Keratinocyte (primary cell): ENCODE data around the gene RBM19. TPM values are rescaled to one million over a fixed set of nuclear protein-coding genes. Genes with fewer than 3 reads are reported as not detected.

ENCODE experiments used
- DNase-seq: peaks from one replicate; pipeline ENCODE4 v3.0.0-alpha.2; 2011; ENCODE audit warnings: low read depth, missing footprints, low spot score
- FAIRE-seq: peaks from 2 replicates; lab custom pipeline; 2011; peaks lifted over from hg19 to GRCh38; lab: Jason Lieb, UNC
- H2AFZ ChIP-seq: 2 replicates; pipeline ENCODE4 v1.6.0; 2012; ENCODE audit warnings: low read length, control low read depth, inconsistent platforms; ENCODE audit not compliant: control insufficient read depth
- H3K27ac ChIP-seq: 2 replicates; pipeline ENCODE4 v1.5.1; 2011; ENCODE audit warnings: low read length; ENCODE audit not compliant: control insufficient read depth, insufficient read depth
- H3K27me3 ChIP-seq: 3 replicates; pipeline ENCODE4 v1.6.0; 2011; ENCODE audit warnings: low read length; ENCODE audit not compliant: control insufficient read depth, insufficient read depth; ENCODE audit errors: extremely low read depth
- H3K36me3 ChIP-seq, 2 experiments: 2 replicates in 1 of 2; 3 replicates in 1 of 2; pipeline ENCODE4 v1.5.1; 2011; ENCODE audit warnings: low read length in 2 of 2, mild to moderate bottlenecking in 1 of 2; ENCODE audit not compliant: control insufficient read depth in 2 of 2, insufficient read depth in 2 of 2; ENCODE audit errors: extremely low read depth in 1 of 2
- H3K4me1 ChIP-seq: 3 replicates; pipeline ENCODE4 v1.5.1; 2011; ENCODE audit warnings: low read length; ENCODE audit not compliant: control insufficient read depth, insufficient read depth; ENCODE audit errors: extremely low read depth
- H3K4me2 ChIP-seq: 3 replicates; pipeline ENCODE4 v1.6.0; 2011; ENCODE audit warnings: low read depth, low read length; ENCODE audit not compliant: control insufficient read depth, insufficient read depth; ENCODE audit errors: extremely low read depth
- H3K4me3 ChIP-seq, 3 experiments: fragments of 200-600 bp in 1 of 3; sonication (generic) in 1 of 3; 2 replicates in 2 of 3; 3 replicates in 1 of 3; pipeline ENCODE4 v1.5.1; 2011 to 2016; ENCODE audit warnings: low read length in 3 of 3, mild to moderate bottlenecking in 3 of 3, control low read depth in 2 of 3, inconsistent platforms in 1 of 3, low read depth in 1 of 3, mixed read lengths in 1 of 3, mixed run types in 1 of 3, moderate library complexity in 1 of 3; ENCODE audit not compliant: control insufficient read depth in 2 of 3, insufficient read depth in 2 of 3; ENCODE audit errors: extremely low read depth in 1 of 3
- H3K79me2 ChIP-seq: 2 replicates; pipeline ENCODE4 v1.6.0; 2012; ENCODE audit warnings: low read length; ENCODE audit not compliant: control insufficient read depth, insufficient read depth
- H3K9ac ChIP-seq: 3 replicates; pipeline ENCODE4 v1.6.0; 2011; ENCODE audit warnings: low read length; ENCODE audit not compliant: control insufficient read depth, insufficient read depth; ENCODE audit errors: extremely low read depth
- H3K9me1 ChIP-seq: 3 replicates; pipeline ENCODE4 v1.6.0; 2011; ENCODE audit warnings: low read length; ENCODE audit not compliant: control insufficient read depth, insufficient read depth; ENCODE audit errors: extremely low read depth
- H3K9me3 ChIP-seq: 2 replicates; pipeline ENCODE4 v1.5.1; 2012; ENCODE audit warnings: low read depth, low read length; ENCODE audit not compliant: control insufficient read depth
- H4K20me1 ChIP-seq: 3 replicates; pipeline ENCODE4 v1.6.0; 2011; ENCODE audit warnings: low read length; ENCODE audit not compliant: control insufficient read depth, insufficient read depth; ENCODE audit errors: extremely low read depth
- CTCF ChIP-seq, 3 experiments: IDR thresholded peaks in 1 of 3; conservative IDR thresholded peaks in 1 of 3; optimal IDR thresholded peaks in 1 of 3; 2 replicates in 2 of 3; 3 replicates in 1 of 3; pipeline versions ENCODE3 to v1.5.1; 2011; ENCODE audit warnings: low read length in 3 of 3, mild to moderate bottlenecking in 3 of 3, moderate library complexity in 2 of 3, control low read depth in 1 of 3, inconsistent platforms in 1 of 3; ENCODE audit not compliant: insufficient read depth in 2 of 3; ENCODE audit errors: extremely low read depth in 1 of 3
- EZH2 ChIP-seq: IDR thresholded peaks from one replicate; pipeline ENCODE4 v1.6.1; 2012; ENCODE audit warnings: inconsistent platforms, mild to moderate bottlenecking, low read length, moderate library complexity
- dilution Hi-C: fragments of 300-500 bp; cut with MboI; formaldehyde crosslinking; loops from one replicate; pipeline ENCODE4 v1.7.0; 2020; ENCODE audit warnings: low sequenced_read_pairs; ENCODE audit not compliant: extremely low pct_ligation_motif_present
- polyA plus RNA-seq, 5 experiments: library from polyadenylated mRNA; depleted of rRNA in 3 of 5; stranded (reverse) in 3 of 5; stranded (forward) in 1 of 5; unstranded in 1 of 5; fragments of >200 nt; gene quantifications; 1 replicate in 1 of 5; 2 replicates in 3 of 5; 3 replicates in 1 of 5; pipeline versions ENCODE4 v1.2.1 to v1.2.3, GENCODE V29; 2011 to 2012; ENCODE audit warnings: missing spikeins in 2 of 5, low read depth in 1 of 5, low replicate concordance in 1 of 5

Gene RBM19
- polyA plus RNA-seq, 1 donor (not counting 4 experiments of a cell fraction or from before 2014, with no cell fraction given) = 14.6 TPM

- no peaks in the 10 kb centered on the region for H4K20me1 ChIP-seq
- no peaks in the 10 kb centered on the region for H3K4me1 ChIP-seq
- DNase-seq = no peak
- H3K4me3 ChIP-seq = no peak overlapping the region
- FAIRE-seq = no peak
- no peaks in the 10 kb centered on the region for H3K27me3 ChIP-seq
- H3K79me2 ChIP-seq = no peaks in the 10 kb centered on the region
- TF ChIP-seq EZH2 (no peak), CTCF (optimal IDR thresholded peaks at IDR 0.05 in 1 of 3, IDR thresholded peaks at IDR 0.05 in 1 of 3, conservative IDR thresholded peaks at IDR 0.05 in 1 of 3; ENCODE audit: extremely low read depth in 1 of 3, insufficient read depth in 2 of 3, low read length in 3 of 3) (no peak)
- no peak overlapping the region for H2AFZ ChIP-seq
- H3K9me1 ChIP-seq = no peaks in the 10 kb centered on the region
- H3K9me3 ChIP-seq = no peaks in the 10 kb centered on the region
- H3K9ac ChIP-seq = no peak overlapping the region
- dilution Hi-C loops = no loop called here
- no peak overlapping the region for H3K4me2 ChIP-seq
- no peak overlapping the region for H3K27ac ChIP-seq
- peaks cover 3 to 7% of the 10 kb centered on the region in 2 experiments for H3K36me3 ChIP-seq
Measured at GRCh38 chr12:113880326-113880725, 85.8 kb downstream of the RBM19 start.

- Histone ChIP-seq H3K9ac (no peak overlapping the region), H3K4me1 (no peaks in the 10 kb centered on the region), H3K27me3 (no peaks in the 10 kb centered on the region), H3K4me3 (no peak overlapping the region), H3K9me3 (no peaks in the 10 kb centered on the region), H3K36me3 (peaks cover 6 to 11% of the 10 kb centered on the region in 2 experiments), H2AFZ (no peak overlapping the region), H4K20me1 (no peaks in the 10 kb centered on the region), H3K27ac (no peak overlapping the region), H3K79me2 (no peaks in the 10 kb centered on the region), H3K4me2 (no peak overlapping the region), H3K9me1 (no peaks in the 10 kb centered on the region)
- DNase-seq (no peak), FAIRE-seq (no peak)
- no peak for TF ChIP-seq EZH2
- no peak for TF ChIP-seq CTCF (optimal IDR thresholded peaks at IDR 0.05 in 1 of 3, IDR thresholded peaks at IDR 0.05 in 1 of 3, conservative IDR thresholded peaks at IDR 0.05 in 1 of 3; ENCODE audit: extremely low read depth in 1 of 3, insufficient read depth in 2 of 3, low read length in 3 of 3)
- dilution Hi-C loops = no loop called here
Measured at GRCh38 chr12:113879658-113880057, 86.5 kb downstream of the RBM19 start.
